ENCODE results near the gene LOXL1. TPM values are rescaled to one million over a fixed set of nuclear protein-coding genes. Genes with fewer than 3 reads are reported as not detected.

Gene LOXL1
- total and polyA plus RNA-seq, 4 donors = 0.67 to 2.0 (median 1.4) TPM; not detected in 1

DNA sequence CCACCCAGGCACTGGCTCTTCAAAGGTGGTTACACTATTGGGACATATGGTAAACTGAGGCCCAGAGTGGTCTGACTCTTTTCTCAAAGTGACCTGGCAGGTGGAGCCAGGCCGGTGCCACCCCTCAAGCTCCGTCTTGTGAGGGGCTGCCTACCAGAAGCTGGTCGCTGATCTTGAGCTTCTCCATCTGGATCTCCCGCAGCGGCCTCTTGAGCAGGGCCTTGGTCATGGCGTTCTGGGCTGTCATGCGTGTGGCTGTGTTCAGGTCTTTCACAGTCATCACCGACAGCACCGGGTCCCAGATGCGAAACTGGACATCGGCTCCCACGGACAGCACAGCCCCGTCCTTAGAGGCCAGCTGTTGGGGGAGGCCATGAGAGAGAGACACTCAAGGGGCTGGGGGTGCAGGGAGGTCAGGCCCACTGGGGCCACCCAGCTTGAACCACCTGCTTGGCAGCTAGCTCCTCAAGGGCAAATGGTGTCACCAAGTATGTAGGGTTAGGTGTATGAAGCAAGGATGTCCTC is 62.2 kb downstream of the LOXL1 start:
- Histone ChIP-seq H3K9ac (ENCODE audit: low read depth in 1 of 2, low read length in 2 of 2) (no peak overlapping the region), H3K27ac (ENCODE audit: low read depth in 1 of 2, low read length in 2 of 2) (no peak overlapping the region), H3K4me3 (ENCODE audit: low read depth in 1 of 3, low read length in 3 of 3) (no peak overlapping the region), H3K36me3 (ENCODE audit: control insufficient read depth in 4 of 4, insufficient read depth in 3 of 4, low read depth in 1 of 4, low read length in 3 of 4) (peaks cover 0 to 18% (median 0%) of the 10 kb centered on the region in 4 donors), H3K9me3 (ENCODE audit: control insufficient read depth in 4 of 4, low read length in 3 of 4) (no peaks in the 10 kb centered on the region), H3K4me1 (ENCODE audit: control insufficient read depth in 4 of 4, insufficient read depth in 4 of 4, low read length in 3 of 4) (peaks cover 7 to 22% (median 15%) of the 10 kb centered on the region in 4 donors), H3K27me3 (ENCODE audit: control insufficient read depth in 4 of 4, insufficient read depth in 4 of 4, low read length in 3 of 4) (no peaks in the 10 kb centered on the region)
- TF ChIP-seq GABPA (IDR thresholded peaks at IDR 0.05 in 1 of 2, conservative IDR thresholded peaks at IDR 0.05 in 1 of 2) (no peak), RXRA (IDR thresholded peaks at IDR 0.05) (no peak), YY1 (IDR thresholded peaks at IDR 0.05) (no peak), TAF1 (conservative IDR thresholded peaks at IDR 0.05) (no peak), NR2F2 (IDR thresholded peaks at IDR 0.05) (no peak), RAD21 (IDR thresholded peaks at IDR 0.05) (no peak), JUND (IDR thresholded peaks at IDR 0.05) (no peak)
- TF ChIP-seq, protein P1, sequence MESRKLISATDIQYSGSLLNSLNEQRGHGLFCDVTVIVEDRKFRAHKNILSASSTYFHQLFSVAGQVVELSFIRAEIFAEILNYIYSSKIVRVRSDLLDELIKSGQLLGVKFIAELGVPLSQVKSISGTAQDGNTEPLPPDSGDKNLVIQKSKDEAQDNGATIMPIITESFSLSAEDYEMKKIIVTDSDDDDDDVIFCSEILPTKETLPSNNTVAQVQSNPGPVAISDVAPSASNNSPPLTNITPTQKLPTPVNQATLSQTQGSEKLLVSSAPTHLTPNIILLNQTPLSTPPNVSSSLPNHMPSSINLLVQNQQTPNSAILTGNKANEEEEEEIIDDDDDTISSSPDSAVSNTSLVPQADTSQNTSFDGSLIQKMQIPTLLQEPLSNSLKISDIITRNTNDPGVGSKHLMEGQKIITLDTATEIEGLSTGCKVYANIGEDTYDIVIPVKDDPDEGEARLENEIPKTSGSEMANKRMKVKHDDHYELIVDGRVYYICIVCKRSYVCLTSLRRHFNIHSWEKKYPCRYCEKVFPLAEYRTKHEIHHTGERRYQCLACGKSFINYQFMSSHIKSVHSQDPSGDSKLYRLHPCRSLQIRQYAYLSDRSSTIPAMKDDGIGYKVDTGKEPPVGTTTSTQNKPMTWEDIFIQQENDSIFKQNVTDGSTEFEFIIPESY (IDR thresholded peaks at IDR 0.05) = no peak
- TF ChIP-seq, protein P2, sequence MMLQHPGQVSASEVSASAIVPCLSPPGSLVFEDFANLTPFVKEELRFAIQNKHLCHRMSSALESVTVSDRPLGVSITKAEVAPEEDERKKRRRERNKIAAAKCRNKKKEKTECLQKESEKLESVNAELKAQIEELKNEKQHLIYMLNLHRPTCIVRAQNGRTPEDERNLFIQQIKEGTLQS (IDR thresholded peaks at IDR 0.05) = no peak
- DNase-seq (ENCODE audit: low spot score) = no peak
- 98% methylated on average over 13 of the region's 13 CpGs for WGBS

DNA sequence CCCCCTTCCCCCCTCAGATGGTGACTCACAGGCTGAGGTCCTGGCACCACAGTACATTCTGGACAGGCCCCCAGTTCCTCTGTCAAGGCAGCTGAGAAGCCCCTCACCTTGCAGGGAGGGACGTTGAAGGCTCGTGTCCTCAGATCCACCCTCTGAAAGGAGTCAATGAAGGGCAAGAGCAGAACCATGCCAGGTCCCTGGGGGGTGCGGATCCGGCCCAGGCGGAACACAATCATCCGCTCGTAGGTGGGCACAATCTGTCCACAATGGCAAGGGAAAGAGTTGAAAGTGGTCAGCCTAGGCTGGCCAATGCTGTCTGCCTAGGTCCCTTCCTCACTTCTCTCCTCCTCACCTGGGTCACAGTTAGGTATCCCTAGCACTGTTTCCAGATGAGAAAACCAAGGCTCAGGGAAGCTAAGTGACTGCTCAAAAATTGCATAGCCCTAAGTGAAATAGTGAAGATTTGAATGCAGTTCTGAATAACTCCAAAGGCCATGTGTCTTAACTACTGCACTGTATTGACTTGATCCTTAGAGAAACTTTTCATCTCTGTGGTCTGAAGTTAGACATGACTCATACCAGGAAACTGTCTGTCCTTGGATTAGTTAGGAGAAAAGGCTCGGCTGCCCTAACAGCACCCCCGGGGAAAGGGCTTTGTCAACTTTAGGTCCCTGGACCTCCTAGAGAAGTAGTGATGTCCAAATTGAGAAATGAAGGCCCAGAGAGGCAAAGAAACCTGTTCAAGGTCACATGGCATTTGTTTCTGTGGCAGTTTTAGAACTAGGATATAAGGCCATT is 62.9 kb downstream of the LOXL1 start:
- Histone ChIP-seq H3K9me3 (ENCODE audit: control insufficient read depth in 4 of 4, low read length in 3 of 4) (no peaks in the 10 kb centered on the region), H3K36me3 (ENCODE audit: control insufficient read depth in 4 of 4, insufficient read depth in 3 of 4, low read depth in 1 of 4, low read length in 3 of 4) (peaks cover 0 to 12% (median 0%) of the 10 kb centered on the region in 4 donors), H3K9ac (ENCODE audit: low read depth in 1 of 2, low read length in 2 of 2) (no peak overlapping the region), H3K4me3 (ENCODE audit: low read depth in 1 of 3, low read length in 3 of 3) (no peak overlapping the region), H3K4me1 (ENCODE audit: control insufficient read depth in 4 of 4, insufficient read depth in 4 of 4, low read length in 3 of 4) (peaks cover 9 to 29% (median 21%) of the 10 kb centered on the region in 4 donors), H3K27ac (ENCODE audit: low read depth in 1 of 2, low read length in 2 of 2) (no peak overlapping the region), H3K27me3 (ENCODE audit: control insufficient read depth in 4 of 4, insufficient read depth in 4 of 4, low read length in 3 of 4) (no peaks in the 10 kb centered on the region)
- WGBS = 87% methylated on average over 9 of the region's 9 CpGs
- no peak for DNase-seq (ENCODE audit: low spot score)
- TF ChIP-seq JUND (IDR thresholded peaks at IDR 0.05) (peak in 1 of 2 donors; percentile 25), YY1 (IDR thresholded peaks at IDR 0.05) (no peak)

DNA sequence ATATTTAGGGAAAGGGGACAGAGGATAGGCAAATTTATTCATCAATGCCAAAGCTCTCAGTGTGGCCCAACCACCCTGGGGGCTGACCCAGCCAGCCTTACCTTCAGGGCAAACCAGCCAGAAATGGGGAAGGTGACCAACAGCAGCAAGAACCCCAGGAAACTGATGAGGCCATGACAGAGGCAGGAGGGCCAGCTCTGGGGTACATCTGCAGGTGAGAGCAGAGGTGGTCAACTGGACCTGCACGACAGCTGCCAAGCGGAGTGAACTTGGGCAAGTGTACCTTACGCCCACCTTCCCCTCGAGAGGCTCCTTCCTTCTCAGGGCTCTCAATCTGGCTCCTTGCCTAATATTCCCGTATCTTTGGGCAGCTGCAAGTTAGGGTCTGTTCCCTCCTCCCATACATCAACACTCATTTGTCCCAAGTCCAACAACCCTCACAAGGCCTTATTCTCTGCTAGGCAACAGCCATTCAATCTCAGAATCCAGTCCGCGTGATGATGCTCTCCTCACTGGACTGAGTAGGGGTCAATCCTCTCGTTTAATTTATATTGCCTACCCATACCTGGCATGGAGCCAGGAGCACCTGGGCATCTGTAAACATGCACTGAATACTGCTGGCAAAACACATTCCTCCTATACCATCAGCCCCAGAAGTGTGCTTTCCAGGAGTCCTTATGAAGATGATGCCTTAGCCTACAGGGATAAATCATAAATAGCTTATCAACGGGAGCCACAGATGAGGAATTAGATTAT is 64.2 kb downstream of the LOXL1 start:
- DNase-seq (ENCODE audit: low spot score) = no peak
- H3K4me1 ChIP-seq (ENCODE audit: control insufficient read depth in 4 of 4, insufficient read depth in 4 of 4, low read length in 3 of 4) = peaks cover 9 to 35% (median 25%) of the 10 kb centered on the region in 4 donors
- no peak overlapping the region for H3K4me3 ChIP-seq (ENCODE audit: low read depth in 1 of 3, low read length in 3 of 3)
- H3K27me3 ChIP-seq (ENCODE audit: control insufficient read depth in 4 of 4, insufficient read depth in 4 of 4, low read length in 3 of 4) = no peaks in the 10 kb centered on the region
- H3K36me3 ChIP-seq (ENCODE audit: control insufficient read depth in 4 of 4, insufficient read depth in 3 of 4, low read depth in 1 of 4, low read length in 3 of 4) = peaks cover 0 to 6% (median 0%) of the 10 kb centered on the region in 4 donors
- WGBS = 83% methylated on average over 9 of the region's 9 CpGs
- no peak overlapping the region for H3K9ac ChIP-seq (ENCODE audit: low read depth in 1 of 2, low read length in 2 of 2)
- H3K27ac ChIP-seq (ENCODE audit: low read depth in 1 of 2, low read length in 2 of 2) = no peak overlapping the region
- TF ChIP-seq, protein P3, sequence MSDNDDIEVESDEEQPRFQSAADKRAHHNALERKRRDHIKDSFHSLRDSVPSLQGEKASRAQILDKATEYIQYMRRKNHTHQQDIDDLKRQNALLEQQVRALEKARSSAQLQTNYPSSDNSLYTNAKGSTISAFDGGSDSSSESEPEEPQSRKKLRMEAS (IDR thresholded peaks at IDR 0.05) = no peak
- TF ChIP-seq HNF4G (IDR thresholded peaks at IDR 0.05) (no peak), YY1 (IDR thresholded peaks at IDR 0.05) (no peak), FOXA1 (IDR thresholded peaks at IDR 0.05) (no peak), JUND (IDR thresholded peaks at IDR 0.05) (no peak), EGR1 (IDR thresholded peaks at IDR 0.05; ENCODE audit: low read depth in 2 of 2) (no peak), RXRA (IDR thresholded peaks at IDR 0.05) (no peak)
- TF ChIP-seq, protein P2 (IDR thresholded peaks at IDR 0.05) = no peak
- TF ChIP-seq, protein P1 (IDR thresholded peaks at IDR 0.05) = no peak
- TF ChIP-seq, protein P4, sequence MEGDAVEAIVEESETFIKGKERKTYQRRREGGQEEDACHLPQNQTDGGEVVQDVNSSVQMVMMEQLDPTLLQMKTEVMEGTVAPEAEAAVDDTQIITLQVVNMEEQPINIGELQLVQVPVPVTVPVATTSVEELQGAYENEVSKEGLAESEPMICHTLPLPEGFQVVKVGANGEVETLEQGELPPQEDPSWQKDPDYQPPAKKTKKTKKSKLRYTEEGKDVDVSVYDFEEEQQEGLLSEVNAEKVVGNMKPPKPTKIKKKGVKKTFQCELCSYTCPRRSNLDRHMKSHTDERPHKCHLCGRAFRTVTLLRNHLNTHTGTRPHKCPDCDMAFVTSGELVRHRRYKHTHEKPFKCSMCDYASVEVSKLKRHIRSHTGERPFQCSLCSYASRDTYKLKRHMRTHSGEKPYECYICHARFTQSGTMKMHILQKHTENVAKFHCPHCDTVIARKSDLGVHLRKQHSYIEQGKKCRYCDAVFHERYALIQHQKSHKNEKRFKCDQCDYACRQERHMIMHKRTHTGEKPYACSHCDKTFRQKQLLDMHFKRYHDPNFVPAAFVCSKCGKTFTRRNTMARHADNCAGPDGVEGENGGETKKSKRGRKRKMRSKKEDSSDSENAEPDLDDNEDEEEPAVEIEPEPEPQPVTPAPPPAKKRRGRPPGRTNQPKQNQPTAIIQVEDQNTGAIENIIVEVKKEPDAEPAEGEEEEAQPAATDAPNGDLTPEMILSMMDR (IDR thresholded peaks at IDR 0.05; ENCODE audit: low read depth, low read length, missing input control) = no peak
- no peaks in the 10 kb centered on the region for H3K9me3 ChIP-seq (ENCODE audit: control insufficient read depth in 4 of 4, low read length in 3 of 4)

All from liver (tissue), 9 donors.